NCI-H128 (cell line): ENCODE results near the gene LMCD1.

Experiments used
- DNase-seq: peaks from one replicate; lab custom pipeline; 2025; ENCODE audit not compliant: unreplicated experiment; lab: John Stamatoyannopoulos, UW

The LMCD1 gene

GRCh38 chr3:8530581-8530980 lies 29.0 kb downstream of the LMCD1 start:
- no peak for DNase-seq

- DNase-seq, result no peak
Measured at GRCh38 chr3:8532251-8532871, 30.7 kb downstream of the LMCD1 start.

- DNase-seq, result no peak
Measured at GRCh38 chr3:8536096-8537056, 34.8 kb downstream of the LMCD1 start.

- DNase-seq, result no peak
Measured at GRCh38 chr3:8537440-8537839, 35.8 kb downstream of the LMCD1 start.

- DNase-seq, result no peak
Measured at GRCh38 chr3:8538223-8538622, 36.6 kb downstream of the LMCD1 start.

- DNase-seq, result no peak
Measured at GRCh38 chr3:8538913-8539312, 37.3 kb downstream of the LMCD1 start.

- DNase-seq, result no peak
Measured at GRCh38 chr3:8539419-8539818, 37.8 kb downstream of the LMCD1 start.

- no peak for DNase-seq
Measured at GRCh38 chr3:8540456-8540855, 38.8 kb downstream of the LMCD1 start.

GRCh38 chr3:8541486-8541885 lies 39.9 kb downstream of the LMCD1 start:
- DNase-seq, result no peak

- DNase-seq, result no peak
Measured at GRCh38 chr3:8542190-8543135, 40.8 kb downstream of the LMCD1 start.

GRCh38 chr3:8546609-8547008 lies 45.0 kb downstream of the LMCD1 start:
- no peak for DNase-seq

- no peak for DNase-seq
Measured at GRCh38 chr3:8548502-8549275, 47.1 kb downstream of the LMCD1 start.

GRCh38 chr3:8549354-8549753 lies 47.7 kb downstream of the LMCD1 start:
- no peak for DNase-seq

GRCh38 chr3:8550611-8551010 lies 49.0 kb downstream of the LMCD1 start:
- no peak for DNase-seq

GRCh38 chr3:8552223-8552762 lies 50.7 kb downstream of the LMCD1 start:
- no peak for DNase-seq

- no peak for DNase-seq
Measured at GRCh38 chr3:8553405-8553804, 51.8 kb downstream of the LMCD1 start.

- DNase-seq, result no peak
Measured at GRCh38 chr3:8554696-8555095, 53.1 kb downstream of the LMCD1 start.

GRCh38 chr3:8555113-8555661 lies 53.6 kb downstream of the LMCD1 start:
- DNase-seq, result no peak

- DNase-seq, result no peak
Measured at GRCh38 chr3:8555725-8556472, 54.3 kb downstream of the LMCD1 start.
